ENCODE results near the gene SFTA2. TPM values are rescaled to one million over a fixed set of nuclear protein-coding genes. Genes with fewer than 3 reads are reported as not detected.

SFTA2 gene
- polyA plus RNA-seq, 1 donor from 2014 or later: not detected

GRCh38 chr6:30914854-30915590, 16.9 kb downstream of the SFTA2 start:
- peaks cover 7% of the 10 kb centered on the region for H3K36me3 ChIP-seq (ENCODE audit: insufficient read depth, low read length)
- H3F3A ChIP-seq (ENCODE audit: insufficient read depth, low read length, poor library complexity, severe bottlenecking): no peaks in the 10 kb centered on the region
- no peaks in the 10 kb centered on the region for H3K27me3 ChIP-seq (ENCODE audit: insufficient read depth, low read depth, low read length)
- H3K79me2 ChIP-seq (replicated peaks; ENCODE audit: insufficient read depth, low read length): no peaks in the 10 kb centered on the region
- H3K9me3 ChIP-seq (ENCODE audit: low read length): no peaks in the 10 kb centered on the region
- H2AFZ ChIP-seq (ENCODE audit: low read depth, low read length): no peak overlapping the region
- peak overlapping the region; percentile 63 for H3K9ac ChIP-seq (ENCODE audit: low read length)
- no peak overlapping the region for H3K27ac ChIP-seq (ENCODE audit: low read length)
- TF ChIP-seq SMC3 (conservative IDR thresholded peaks at IDR 0.05; ENCODE audit: poor library complexity): no peak
- TF ChIP-seq CTCF (IDR thresholded peaks at IDR 0.05; ENCODE audit: poor library complexity, severe bottlenecking): no peak
- H3K4me2 ChIP-seq (ENCODE audit: low read length): peak overlapping the region; percentile 23
- H3K9me2 ChIP-seq (ENCODE audit: insufficient read depth, low read length): no peaks in the 10 kb centered on the region
- H3K4me3 ChIP-seq (ENCODE audit: low read length): peak overlapping the region; percentile 70
- H4K20me1 ChIP-seq (ENCODE audit: insufficient read depth): no peaks in the 10 kb centered on the region

DNA sequence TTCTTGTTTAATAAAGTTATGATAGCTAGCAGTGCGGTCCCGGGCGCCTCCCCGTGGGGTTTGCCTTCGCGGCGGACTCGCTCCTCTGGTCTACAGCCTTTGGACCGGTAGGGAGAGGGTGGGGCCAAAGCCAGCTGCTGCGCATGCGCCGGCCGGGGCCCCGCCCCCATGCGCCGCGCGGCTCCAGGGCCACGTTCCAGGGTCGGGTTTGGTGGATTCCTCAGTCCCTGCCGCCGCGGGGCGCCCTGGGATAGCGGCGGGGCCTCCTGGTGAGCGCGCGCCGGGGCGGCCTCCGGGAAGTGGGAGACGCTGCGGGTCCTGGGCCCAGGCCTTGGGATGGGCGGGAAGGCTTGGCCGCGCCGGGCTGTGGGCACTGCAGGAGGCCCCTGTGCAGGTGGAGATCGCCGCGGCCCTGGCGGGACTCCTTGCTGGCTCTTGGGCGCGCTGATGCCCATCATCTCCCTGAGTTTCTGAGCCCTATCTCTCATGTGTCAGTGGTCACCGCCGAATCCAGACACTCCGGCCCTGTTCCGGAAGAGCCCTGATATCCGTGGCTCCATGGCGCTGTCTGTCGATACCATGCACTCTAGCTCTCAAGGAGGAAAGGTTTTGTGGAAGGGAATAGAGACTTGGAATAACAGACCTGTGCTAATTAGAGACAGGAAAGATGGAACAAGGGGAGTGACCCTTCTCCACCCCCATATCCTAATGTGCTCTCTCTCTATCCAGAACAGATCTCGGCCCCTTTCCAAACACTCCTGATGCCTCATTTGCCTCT, 17.7 kb downstream of the SFTA2 start, which contains the start of gene VARS2:
TSS of gene VARS2 (plus strand) at position 163 of the 778 bp plus-strand sequence. CDS start at position 762, 599 bp downstream.
- no peaks in the 10 kb centered on the region for H4K20me1 ChIP-seq (ENCODE audit: insufficient read depth)
- TF ChIP-seq RAD21 (conservative IDR thresholded peaks at IDR 0.05) (peak; percentile 37), POLR2AphosphoS5 (IDR thresholded peaks at IDR 0.05) (peak; percentile 33), CTCF (IDR thresholded peaks at IDR 0.05; ENCODE audit: poor library complexity, severe bottlenecking) (peak; percentile 45), REST (IDR thresholded peaks at IDR 0.05; ENCODE audit: borderline replicate concordance) (no peak), TAF1 (IDR thresholded peaks at IDR 0.05; ENCODE audit: low read depth) (no peak), EZH2 (IDR thresholded peaks at IDR 0.05; ENCODE audit: borderline replicate concordance, insufficient read depth, low read length, poor library complexity, severe bottlenecking) (no peak), SMC3 (conservative IDR thresholded peaks at IDR 0.05; ENCODE audit: poor library complexity) (peak; percentile 44), MXI1 (conservative IDR thresholded peaks at IDR 0.05; ENCODE audit: poor library complexity, severe bottlenecking) (peak; percentile 53), EP300 (conservative IDR thresholded peaks at IDR 0.05; ENCODE audit: poor library complexity, severe bottlenecking) (no peak)
- H3K27ac ChIP-seq (ENCODE audit: low read length): no peak within 1 kb of the TSS
- H3K27me3 ChIP-seq (ENCODE audit: insufficient read depth, low read depth, low read length): no peaks in the 10 kb centered on the region
- H3K9me3 ChIP-seq (ENCODE audit: low read length): no peaks in the 10 kb centered on the region
- peak within 1 kb of the TSS; percentile 23 for H3K4me2 ChIP-seq (ENCODE audit: low read length)
- no peaks in the 10 kb centered on the region for H3K9me2 ChIP-seq (ENCODE audit: insufficient read depth, low read length)
- peak within 1 kb of the TSS; percentile 46 for H2AFZ ChIP-seq (ENCODE audit: low read depth, low read length)
- H3K9ac ChIP-seq (ENCODE audit: low read length): peak within 1 kb of the TSS; percentile 63
- H3F3A ChIP-seq (ENCODE audit: insufficient read depth, low read length, poor library complexity, severe bottlenecking): no peaks in the 10 kb centered on the region
- peak within 1 kb of the TSS; percentile 70 for H3K4me3 ChIP-seq (ENCODE audit: low read length)
- peaks cover 7% of the 10 kb centered on the region for H3K36me3 ChIP-seq (ENCODE audit: insufficient read depth, low read length)
- H3K79me2 ChIP-seq (replicated peaks; ENCODE audit: insufficient read depth, low read length): no peaks in the 10 kb centered on the region
